Renal pelvis (tissue), 4 donors: ENCODE measurements around the gene FARS2. TPM values are rescaled to one million over a fixed set of nuclear protein-coding genes. Genes with fewer than 3 reads are reported as not detected.

Experiments used
- DNase-seq: peaks from one replicate; pipeline ENCODE4 v3.0.0-alpha.2; 2013
- polyA plus RNA-seq, 3 donors: library from polyadenylated mRNA; unstranded; fragments of 120-200 nt; gene quantifications; one replicate each; pipeline ENCODE4 v1.2.1, GENCODE V29; 2013; ENCODE audit not compliant: insufficient read length in 3 of 3

FARS2 gene
- polyA plus RNA-seq, 3 donors: 18.6 to 22.3 (median 22.2) TPM

GRCh38 chr6:5463690-5464089 is 202.4 kb downstream of the FARS2 start:
- DNase-seq: no peak

- no peak for DNase-seq
These were observed 203.0 kb downstream of the FARS2 start for GRCh38 chr6:5464099-5464885.

- DNase-seq: no peak
These were observed 205.2 kb downstream of the FARS2 start for GRCh38 chr6:5466281-5467136.

DNA sequence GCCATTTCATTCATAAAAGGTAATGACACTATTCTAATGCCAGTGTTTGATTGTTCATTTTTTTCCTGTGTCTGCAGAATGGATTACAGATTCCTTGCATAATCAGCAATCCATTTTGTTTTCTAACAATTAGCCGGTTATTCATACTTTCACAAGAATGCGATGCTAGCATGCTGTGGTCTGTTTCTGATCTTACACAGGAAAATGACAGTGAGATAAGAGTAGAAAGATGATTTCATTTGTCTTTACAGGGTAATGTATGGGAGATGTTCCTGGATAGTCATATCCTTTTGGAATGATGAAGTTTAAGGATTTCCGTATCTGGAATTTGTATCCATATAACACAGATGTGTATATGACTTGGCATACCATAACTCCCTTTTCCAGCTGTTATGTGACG is 207.3 kb downstream of the FARS2 start:
- DNase-seq: no peak

DNA sequence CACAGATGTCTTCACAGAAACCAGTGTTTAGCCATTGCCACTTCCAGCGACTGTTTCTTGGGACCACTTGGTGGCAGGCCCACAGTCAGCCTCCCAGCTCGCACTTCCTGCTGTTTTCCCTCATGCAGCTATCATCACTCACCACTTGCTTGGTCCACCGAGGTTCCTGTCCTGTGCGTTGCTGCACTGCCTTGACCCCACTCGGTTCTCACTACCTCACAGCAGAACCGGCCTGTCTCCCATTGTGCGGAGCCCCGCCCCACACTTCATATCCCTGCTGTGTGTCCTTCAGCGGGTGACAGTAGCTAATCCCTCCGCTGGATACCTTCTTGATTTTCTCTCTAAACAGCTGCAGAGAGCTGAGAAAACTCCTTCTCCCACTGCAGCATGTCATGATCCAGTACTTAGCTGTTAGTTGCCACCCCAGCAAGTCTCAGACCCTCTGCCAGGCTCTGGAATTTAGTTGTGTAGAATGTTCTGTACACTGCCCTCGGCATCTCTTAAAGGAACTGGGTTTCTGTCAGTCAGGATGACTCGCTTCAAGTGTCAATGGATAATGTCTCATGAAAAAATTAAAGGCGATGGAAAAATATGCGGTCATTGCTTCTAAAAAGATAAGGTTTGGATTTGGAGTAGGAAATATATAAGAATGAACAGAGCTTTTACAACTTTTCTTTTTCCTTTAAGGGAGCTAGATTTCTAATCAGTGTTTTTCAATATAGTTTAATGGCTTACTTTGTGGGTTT is 208.0 kb downstream of the FARS2 start:
- no peak for DNase-seq

- DNase-seq: peak; percentile 45
These were observed 209.7 kb downstream of the FARS2 start for GRCh38 chr6:5471044-5471443.

- DNase-seq: no peak
These were observed 210.5 kb downstream of the FARS2 start for GRCh38 chr6:5471637-5472398.

GRCh38 chr6:5472571-5472970 is 211.3 kb downstream of the FARS2 start:
- no peak for DNase-seq

GRCh38 chr6:5475779-5476178 is 214.5 kb downstream of the FARS2 start:
- no peak for DNase-seq

- no peak for DNase-seq
These were observed 217.1 kb downstream of the FARS2 start for GRCh38 chr6:5478380-5478779.

DNA sequence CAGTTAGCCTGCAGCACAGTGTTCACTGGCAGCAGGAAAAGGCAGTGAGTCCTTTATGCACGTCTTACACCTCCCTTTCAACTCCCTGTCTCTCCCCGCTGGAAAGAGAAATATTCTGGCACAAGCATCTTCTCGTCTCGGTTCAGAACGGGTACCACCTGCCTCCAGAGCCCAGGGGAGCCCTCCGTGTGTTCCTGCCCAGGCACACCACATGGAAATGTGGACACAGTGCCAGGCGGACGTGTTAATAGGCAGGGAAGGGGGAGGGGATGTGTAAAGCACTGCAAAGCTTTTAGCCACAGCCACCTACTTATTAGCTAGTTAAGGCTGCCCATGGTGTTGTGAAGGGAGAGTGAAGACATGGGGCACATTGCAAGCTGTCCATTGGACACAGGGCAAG is 219.7 kb downstream of the FARS2 start:
- DNase-seq: no peak

GRCh38 chr6:5481750-5482149 is 220.4 kb downstream of the FARS2 start:
- no peak for DNase-seq

DNA sequence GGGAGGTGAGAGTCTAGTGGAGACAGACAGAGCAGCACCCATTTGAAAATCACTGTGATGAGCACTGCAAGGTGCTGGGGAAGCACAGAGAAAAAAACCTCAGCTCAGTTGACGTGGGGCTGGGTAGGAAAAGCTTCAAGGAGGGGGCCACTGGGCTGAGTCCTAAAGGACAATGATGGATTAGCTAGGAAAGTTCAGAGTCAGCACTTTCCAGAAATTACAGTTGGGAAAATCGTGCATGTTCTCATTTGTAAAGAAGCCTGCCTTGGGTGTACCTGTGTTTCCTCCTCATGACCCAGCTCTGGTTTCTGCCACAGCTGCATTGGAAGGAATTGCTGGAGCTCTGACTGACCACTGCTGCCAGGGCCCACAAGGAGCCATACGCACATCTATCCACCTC is 221.3 kb downstream of the FARS2 start:
- no peak for DNase-seq

GRCh38 chr6:5484692-5485091 is 223.4 kb downstream of the FARS2 start:
- DNase-seq: no peak

GRCh38 chr6:5486214-5486613 is 224.9 kb downstream of the FARS2 start:
- no peak for DNase-seq

DNA sequence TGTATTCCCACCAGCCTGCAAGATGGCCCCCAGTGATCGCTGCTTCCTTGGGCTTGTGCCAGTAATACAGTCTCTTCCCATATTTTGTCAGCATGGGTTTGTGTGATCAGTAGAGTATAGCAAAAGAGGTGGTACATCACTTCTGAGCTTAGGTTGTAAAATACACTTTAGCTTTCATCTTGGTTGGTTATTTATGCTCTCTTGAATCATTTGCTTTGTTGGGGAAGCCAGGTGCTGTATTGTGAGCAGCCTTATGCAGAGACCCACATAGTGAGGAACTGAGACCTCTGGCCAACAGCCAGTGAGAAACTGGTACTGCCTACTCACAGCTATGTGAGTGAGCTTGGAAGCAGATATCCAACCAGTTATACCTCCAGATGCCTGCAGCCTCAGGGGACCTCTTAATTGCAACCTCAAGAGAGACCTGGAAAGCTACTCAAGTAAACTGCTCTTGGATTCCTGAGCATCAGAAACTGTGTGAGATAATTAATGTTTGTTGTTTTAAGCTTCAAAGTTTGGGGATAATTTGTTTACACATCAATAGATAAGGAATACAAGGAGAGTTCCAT is 229.3 kb downstream of the FARS2 start:
- no peak for DNase-seq

DNA sequence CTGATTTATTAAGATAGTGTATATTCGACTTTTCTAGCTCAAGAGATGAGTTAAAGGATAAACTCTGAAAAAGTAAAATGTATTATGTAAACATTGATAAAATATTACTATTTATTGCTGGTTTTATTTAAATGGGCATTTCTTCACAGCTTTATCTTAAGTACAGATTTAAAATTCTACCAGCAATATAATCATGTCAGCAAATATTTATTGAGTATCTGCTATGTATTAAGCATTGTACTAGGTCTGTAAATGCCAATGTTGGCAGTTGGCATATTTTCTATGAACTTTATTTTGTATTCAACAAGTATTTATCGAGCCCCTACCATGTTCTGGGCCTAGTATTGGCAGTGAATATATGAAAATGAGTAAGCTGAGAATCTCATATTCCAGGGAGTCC is 231.0 kb downstream of the FARS2 start:
- no peak for DNase-seq

GRCh38 chr6:5493806-5494205 is 232.5 kb downstream of the FARS2 start:
- DNase-seq: no peak

GRCh38 chr6:5497896-5498578 is 236.7 kb downstream of the FARS2 start:
- no peak for DNase-seq

- DNase-seq: no peak
These were observed 237.2 kb downstream of the FARS2 start for GRCh38 chr6:5498579-5498899.
